IPS-15b (cell line): Measurements from ENCODE around the gene UQCR11.
"Not testable (repeated sequence)": the region's sequence is repeated elsewhere in the genome, so short reads cannot be mapped to it uniquely, and the experiment has no call there.

Experiments
- H3K27me3 ChIP-seq: one replicate; pipeline ENCODE4 v1.6.1; 2013; ENCODE audit warnings: low read length; ENCODE audit not compliant: control insufficient read depth, insufficient read depth
- H3K36me3 ChIP-seq: one replicate; pipeline ENCODE4 v1.6.1; 2013; ENCODE audit warnings: low read length; ENCODE audit not compliant: control insufficient read depth, insufficient read depth
- H3K4me1 ChIP-seq: one replicate; pipeline ENCODE4 v1.6.1; 2013; ENCODE audit warnings: mild to moderate bottlenecking, low read length; ENCODE audit not compliant: control insufficient read depth, insufficient read depth
- H3K4me3 ChIP-seq: one replicate; pipeline ENCODE4 v1.5.1; 2013; ENCODE audit warnings: low read depth, low read length
- H3K9ac ChIP-seq: one replicate; pipeline ENCODE4 v1.6.1; 2013; ENCODE audit warnings: low read depth, mild to moderate bottlenecking, low read length
- H3K9me3 ChIP-seq: one replicate; pipeline ENCODE4 v1.6.1; 2013; ENCODE audit warnings: mild to moderate bottlenecking, low read length; ENCODE audit not compliant: control insufficient read depth, insufficient read depth

UQCR11 gene

GRCh38 chr19:1647501-1648458, 42.5 kb upstream of the UQCR11 start:
- H3K9me3 ChIP-seq = no peaks in the 10 kb centered on the region
- peaks cover 2% of the 10 kb centered on the region for H3K4me1 ChIP-seq
- peaks cover 60% of the 10 kb centered on the region for H3K36me3 ChIP-seq
- no peak overlapping the region for H3K9ac ChIP-seq
- H3K27me3 ChIP-seq = no peaks in the 10 kb centered on the region
- no peak overlapping the region for H3K4me3 ChIP-seq

DNA sequence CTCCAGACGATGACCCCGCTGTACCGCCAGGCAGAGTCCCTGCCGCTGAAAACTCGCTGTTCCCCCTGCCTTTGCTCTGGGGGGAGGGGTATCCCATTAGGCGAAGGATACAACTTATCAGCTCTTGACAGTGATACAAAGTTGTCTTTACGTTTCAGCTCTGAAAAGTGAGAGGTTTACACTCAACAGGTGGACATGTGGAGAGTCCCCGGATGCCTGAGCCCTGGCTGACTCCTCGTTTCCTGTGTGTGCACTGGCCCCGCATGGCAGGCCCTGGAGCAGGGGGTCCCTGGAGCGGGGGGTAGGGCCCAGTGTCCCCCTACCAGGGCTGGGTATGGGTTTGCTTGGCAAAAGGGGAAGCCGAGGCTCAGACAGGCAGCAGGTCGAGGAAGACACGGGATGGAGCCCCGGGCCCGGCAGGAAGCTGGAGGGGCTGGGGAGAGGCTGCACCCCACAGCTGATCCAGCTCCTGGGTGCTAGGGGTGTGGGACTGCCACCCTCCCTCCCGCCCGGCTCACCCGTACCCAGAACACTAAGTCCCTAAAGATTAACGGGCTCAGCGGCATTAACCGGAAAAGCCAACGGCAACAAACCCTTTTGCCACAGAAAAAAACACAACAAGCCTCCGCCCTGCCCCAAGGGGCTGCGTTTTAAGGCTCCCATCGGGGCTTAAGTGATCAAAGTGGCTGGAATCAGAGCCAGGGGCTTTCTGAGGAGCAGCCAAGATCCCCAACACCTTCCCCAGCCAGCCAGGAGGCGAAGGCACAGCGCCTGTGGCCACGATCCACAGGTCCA, 41.6 kb upstream of the UQCR11 start:
- peaks cover 2% of the 10 kb centered on the region for H3K4me1 ChIP-seq
- H3K9ac ChIP-seq = no peak overlapping the region
- no peak overlapping the region for H3K4me3 ChIP-seq
- H3K36me3 ChIP-seq = peaks cover 68% of the 10 kb centered on the region
- H3K27me3 ChIP-seq = no peaks in the 10 kb centered on the region
- H3K9me3 ChIP-seq = no peaks in the 10 kb centered on the region

GRCh38 chr19:1646149-1646548, 40.9 kb upstream of the UQCR11 start:
- H3K27me3 ChIP-seq = no peaks in the 10 kb centered on the region
- peaks cover 2% of the 10 kb centered on the region for H3K4me1 ChIP-seq
- H3K4me3 ChIP-seq = no peak overlapping the region
- no peaks in the 10 kb centered on the region for H3K9me3 ChIP-seq
- H3K36me3 ChIP-seq = peaks cover 68% of the 10 kb centered on the region
- H3K9ac ChIP-seq = no peak overlapping the region

DNA sequence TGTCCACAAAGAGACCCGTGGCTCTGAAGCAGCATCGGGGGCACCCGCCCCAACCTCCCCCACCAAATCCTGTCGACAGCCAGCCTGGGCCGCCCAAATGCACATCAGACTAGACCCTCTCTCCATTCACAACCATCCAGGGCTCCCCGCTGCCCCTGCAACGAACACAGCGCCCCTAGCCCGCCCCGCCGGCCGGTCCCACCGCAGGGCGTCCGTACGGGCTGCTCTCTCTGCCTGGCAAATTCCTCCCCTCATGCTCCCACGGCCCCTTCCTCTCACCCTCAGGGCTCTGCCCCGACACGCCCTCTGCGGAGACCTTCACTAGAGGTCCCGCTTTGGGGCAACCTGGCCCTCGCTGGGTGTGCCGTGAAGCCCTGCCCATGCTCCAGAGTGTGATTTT, 40.0 kb upstream of the UQCR11 start:
- H3K36me3 ChIP-seq = peaks cover 68% of the 10 kb centered on the region

DNA sequence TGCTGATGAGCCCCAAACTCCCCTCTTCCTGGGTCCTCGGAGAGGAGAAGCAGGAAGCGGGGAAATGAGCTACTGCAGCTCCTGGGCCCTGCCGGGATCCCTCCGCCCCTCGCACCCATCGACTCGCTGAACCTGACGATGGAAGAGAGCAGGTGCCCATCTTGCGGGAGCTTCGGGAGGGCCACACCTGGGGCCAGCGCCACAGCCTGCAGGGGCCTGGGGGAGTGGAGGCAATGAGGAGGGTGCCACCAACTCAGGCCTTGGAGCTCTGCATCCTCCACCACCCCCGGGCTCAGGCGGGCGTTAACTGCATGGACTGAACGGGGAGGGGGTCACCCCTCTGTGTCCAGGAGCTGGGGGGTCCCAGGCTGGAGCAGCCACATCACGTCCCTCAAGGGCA, 38.8 kb upstream of the UQCR11 start:
- no peaks in the 10 kb centered on the region for H3K9me3 ChIP-seq
- no peak overlapping the region for H3K4me3 ChIP-seq
- no peaks in the 10 kb centered on the region for H3K27me3 ChIP-seq
- no peaks in the 10 kb centered on the region for H3K4me1 ChIP-seq
- peaks cover 63% of the 10 kb centered on the region for H3K36me3 ChIP-seq
- H3K9ac ChIP-seq = no peak overlapping the region

More for the DNA sequence above, 40.0 kb upstream of the UQCR11 start:
- H3K9ac ChIP-seq = no peak overlapping the region
- no peak overlapping the region for H3K4me3 ChIP-seq
- H3K27me3 ChIP-seq = no peaks in the 10 kb centered on the region
- peaks cover 2% of the 10 kb centered on the region for H3K4me1 ChIP-seq
- H3K9me3 ChIP-seq = no peaks in the 10 kb centered on the region

- not testable (repeated sequence) for H3K4me3 ChIP-seq, H3K4me1 ChIP-seq, H3K9ac ChIP-seq, H3K27me3 ChIP-seq, H3K9me3 ChIP-seq
- peaks cover 49% of the 10 kb centered on the region for H3K36me3 ChIP-seq
Measured at GRCh38 chr19:1640893-1641448, 35.7 kb upstream of the UQCR11 start.

DNA sequence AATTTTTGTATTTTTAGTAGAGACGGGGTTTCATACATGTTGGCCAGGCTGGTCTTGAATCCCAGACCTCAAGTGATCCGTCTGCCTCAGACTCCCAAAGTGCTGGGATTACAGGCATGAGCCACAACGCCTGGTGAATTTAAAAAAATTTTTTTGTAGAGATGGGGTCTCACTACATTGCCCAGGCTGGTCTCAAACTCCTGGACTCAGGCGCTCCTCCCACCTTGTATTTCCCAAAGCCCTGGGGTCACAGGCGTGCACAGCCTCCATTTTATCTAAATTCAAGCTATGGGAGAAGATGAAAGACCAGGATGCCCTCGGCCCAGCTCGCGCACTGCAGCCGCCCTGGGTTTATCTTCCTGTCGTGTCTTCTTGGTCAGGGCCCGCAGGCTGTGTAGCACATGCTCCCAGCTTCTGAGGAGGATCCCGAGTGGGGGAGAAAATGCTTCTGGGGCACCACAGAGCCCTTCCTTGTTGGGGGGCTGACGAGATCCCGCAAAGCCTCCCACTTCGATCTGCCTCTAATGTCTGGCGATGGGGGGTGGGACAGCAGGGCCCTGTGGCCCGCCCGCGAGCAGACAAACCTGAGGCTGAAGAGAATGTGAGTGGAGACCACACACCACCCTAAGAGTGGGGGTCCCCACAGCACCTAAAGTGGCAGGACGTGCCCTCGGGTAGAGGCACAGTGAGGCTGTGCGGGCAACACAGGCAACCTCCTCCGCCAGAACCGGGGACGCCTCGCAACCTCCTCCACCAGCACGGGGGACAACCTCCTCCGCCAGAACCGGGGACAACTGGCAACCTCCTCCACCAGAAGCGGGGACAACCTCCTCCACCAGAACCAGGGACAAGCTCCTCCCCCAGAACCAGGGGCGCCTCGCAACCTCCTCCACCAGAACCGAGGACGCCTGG, 31.3 kb upstream of the UQCR11 start:
- H3K27me3 ChIP-seq = no peaks in the 10 kb centered on the region
- H3K9me3 ChIP-seq = no peaks in the 10 kb centered on the region
- no peak overlapping the region for H3K4me3 ChIP-seq
- H3K36me3 ChIP-seq = peaks cover 27% of the 10 kb centered on the region
- H3K4me1 ChIP-seq = no peaks in the 10 kb centered on the region
- no peak overlapping the region for H3K9ac ChIP-seq

DNA sequence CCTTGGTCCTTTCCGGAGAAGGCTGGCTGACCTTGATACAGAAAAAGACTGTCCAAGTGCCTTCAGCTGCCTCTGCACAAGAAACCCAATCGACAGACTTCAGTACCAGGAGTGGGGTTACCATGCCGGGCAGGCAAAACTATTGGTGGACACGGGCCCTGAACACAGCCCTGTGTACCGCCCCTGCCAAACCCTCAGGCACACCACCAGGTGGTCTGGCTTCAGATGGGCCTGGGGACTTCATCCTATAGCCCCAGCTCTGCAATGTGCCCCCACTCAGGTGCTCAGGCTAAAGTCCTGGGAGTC, 29.6 kb upstream of the UQCR11 start:
- H3K4me3 ChIP-seq = no peak overlapping the region
- H3K9ac ChIP-seq = no peak overlapping the region
- no peaks in the 10 kb centered on the region for H3K9me3 ChIP-seq
- no peaks in the 10 kb centered on the region for H3K4me1 ChIP-seq
- H3K36me3 ChIP-seq = peaks cover 28% of the 10 kb centered on the region
- no peaks in the 10 kb centered on the region for H3K27me3 ChIP-seq

DNA sequence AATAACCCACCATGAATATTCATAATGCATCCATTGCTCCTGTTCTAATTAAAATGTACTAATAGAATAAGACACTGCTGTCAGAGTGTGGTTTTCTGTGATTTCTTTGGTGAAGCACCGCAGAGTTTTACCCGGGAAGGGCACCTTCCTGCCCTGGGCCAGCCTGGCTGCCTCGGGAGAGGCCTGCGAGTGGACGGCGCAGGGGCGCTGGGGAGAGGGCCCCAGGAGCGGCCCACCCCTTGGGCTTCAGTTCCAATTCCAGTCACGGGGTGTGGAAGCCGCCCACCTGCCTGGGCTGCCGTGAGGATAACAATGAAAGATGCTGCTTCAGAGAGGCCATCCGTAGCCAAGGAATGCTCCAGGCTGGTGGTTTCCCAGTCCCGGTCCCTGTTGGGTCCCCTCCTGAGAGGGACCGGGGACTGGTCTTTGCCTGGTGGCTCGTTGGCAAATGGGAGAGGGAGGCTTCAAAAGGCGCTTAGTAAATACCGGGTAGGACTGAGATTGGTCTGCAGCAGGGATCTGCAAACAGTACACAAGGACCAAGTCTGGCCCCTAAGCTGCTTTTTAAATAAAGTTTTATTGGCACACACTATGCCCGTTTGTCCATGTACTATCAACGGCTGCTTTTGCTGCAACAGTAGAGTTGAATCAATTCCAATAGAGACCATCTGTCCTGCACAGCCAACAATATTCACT, 29.1 kb upstream of the UQCR11 start:
- Histone ChIP-seq H3K9me3 (no peaks in the 10 kb centered on the region), H3K4me1 (no peaks in the 10 kb centered on the region), H3K9ac (no peak overlapping the region), H3K27me3 (no peaks in the 10 kb centered on the region), H3K36me3 (peaks cover 28% of the 10 kb centered on the region), H3K4me3 (no peak overlapping the region)

GRCh38 chr19:1633269-1633826, 28.1 kb upstream of the UQCR11 start:
- no peak overlapping the region for H3K4me3 ChIP-seq
- peaks cover 25% of the 10 kb centered on the region for H3K36me3 ChIP-seq
- no peak overlapping the region for H3K9ac ChIP-seq
- H3K4me1 ChIP-seq = no peaks in the 10 kb centered on the region
- no peaks in the 10 kb centered on the region for H3K27me3 ChIP-seq
- H3K9me3 ChIP-seq = no peaks in the 10 kb centered on the region
